IMR-90 (cell line): ENCODE measurements around the gene LTBP2.

Experiments
- CEBPB ChIP-seq: IDR thresholded peaks from 2 replicates; pipeline ENCODE4 v1.6.1; 2012; ENCODE audit warnings: low read depth, low read length, improper control_type of control experiment
- CTCF ChIP-seq: conservative IDR thresholded peaks from 2 replicates; pipeline ENCODE4 v1.5.1; 2012; ENCODE audit warnings: mild to moderate bottlenecking, low read depth, low read length, improper control_type of control experiment
- POLR2A ChIP-seq: IDR thresholded peaks from 2 replicates; pipeline ENCODE4 v1.6.1; 2012; ENCODE audit warnings: mild to moderate bottlenecking, low read depth, low read length

GRCh38 chr14:74558655-74559054 is 53.4 kb downstream of the LTBP2 start:
- TF ChIP-seq CTCF (no peak), POLR2A (no peak), CEBPB (no peak)
